OCI-LY3 (cell line): ENCODE results near the gene PPP1R15A.

Experiments used
- H2AFZ ChIP-seq: fragments of 200-600, 300-600 bp; shearing (Covaris generic); 2 replicates; pipeline ENCODE4 v1.6.0; 2014; ENCODE audit warnings: antibody characterized with exemption, low read depth, low read length
- H3K27ac ChIP-seq: fragments of 200-600, 300-600 bp; sonication (generic); 2 replicates; pipeline ENCODE4 v1.5.1; 2014; ENCODE audit warnings: mild to moderate bottlenecking, low read length, moderate library complexity, mixed read lengths
- H3K27me3 ChIP-seq: fragments of 200-600, 300-600 bp; sonication (generic); 2 replicates; pipeline ENCODE4 v1.6.1; 2014; ENCODE audit warnings: low read depth, low read length, mixed read lengths
- H3K36me3 ChIP-seq: fragments of 200-600, 300-600 bp; sonication (generic); replicated peaks from 2 replicates; pipeline ENCODE3; 2014; ENCODE audit warnings: low read depth, low read length, mixed read lengths
- H3K4me1 ChIP-seq: fragments of 300-600, 200-600 bp; sonication (generic); 2 replicates; pipeline ENCODE4 v1.6.1; 2014; ENCODE audit warnings: low read length, mixed read lengths
- H3K4me2 ChIP-seq: fragments of 200-600, 300-600 bp; sonication (generic); 2 replicates; pipeline ENCODE4 v1.6.1; 2014; ENCODE audit warnings: low read length, mixed read lengths
- H3K4me3 ChIP-seq: fragments of 300-600, 200-600 bp; sonication (generic); 2 replicates; pipeline ENCODE4 v1.5.1; 2014; ENCODE audit warnings: antibody characterized with exemption, mild to moderate bottlenecking, low read length, moderate library complexity
- H3K79me2 ChIP-seq: fragments of 300-600, 200-600 bp; shearing (Covaris generic); 2 replicates; pipeline ENCODE4 v1.6.1; 2014; ENCODE audit warnings: mild to moderate bottlenecking, low read length, mixed read lengths
- H3K9ac ChIP-seq: fragments of 300-600, 200-600 bp; shearing (Covaris generic); 2 replicates; pipeline ENCODE4 v1.6.0; 2014; ENCODE audit warnings: mild to moderate bottlenecking, low read length, moderate library complexity
- H3K9me3 ChIP-seq: fragments of 200-600, 300-600 bp; shearing (Covaris generic); 2 replicates; pipeline ENCODE4 v1.6.1; 2014; ENCODE audit warnings: low read length, mixed read lengths; ENCODE audit not compliant: insufficient read depth
- H4K20me1 ChIP-seq: fragments of 200-600, 300-600 bp; sonication (generic); 2 replicates; pipeline ENCODE4 v1.6.1; 2016; ENCODE audit warnings: low read length, mixed read lengths; ENCODE audit not compliant: insufficient read depth
- CTCF ChIP-seq: fragments of 200-600, 300-600 bp; sonication (generic); IDR thresholded peaks from 2 replicates; pipeline ENCODE4 v1.5.1; 2014; ENCODE audit warnings: antibody characterized with exemption, low read length, low read depth
- EZH2phosphoT487 ChIP-seq: fragments of 200-600 bp; shearing (Covaris generic); IDR thresholded peaks from 2 replicates; pipeline ENCODE4 v1.6.1; 2018; ENCODE audit warnings: antibody characterized with exemption, mixed run types, low read depth

PPP1R15A gene

GRCh38 chr19:48830965-48831364, 41.3 kb upstream of the PPP1R15A start:
- no peak overlapping the region for H2AFZ ChIP-seq
- H3K9me3 ChIP-seq: no peaks in the 10 kb centered on the region
- no peak for TF ChIP-seq CTCF
- TF ChIP-seq EZH2phosphoT487: no peak
- no peak overlapping the region for H3K9ac ChIP-seq
- no peak overlapping the region for H3K4me3 ChIP-seq
- no peaks in the 10 kb centered on the region for H4K20me1 ChIP-seq
- no peaks in the 10 kb centered on the region for H3K27me3 ChIP-seq
- no peak overlapping the region for H3K4me2 ChIP-seq
- no peak overlapping the region for H3K27ac ChIP-seq
- peaks cover 4% of the 10 kb centered on the region for H3K36me3 ChIP-seq
- no peaks in the 10 kb centered on the region for H3K79me2 ChIP-seq
- peaks cover 5% of the 10 kb centered on the region for H3K4me1 ChIP-seq

- Histone ChIP-seq H3K27ac (no peak overlapping the region), H3K36me3 (peaks cover 4% of the 10 kb centered on the region), H4K20me1 (no peaks in the 10 kb centered on the region), H3K9me3 (no peaks in the 10 kb centered on the region), H3K4me1 (peaks cover 14% of the 10 kb centered on the region), H3K9ac (no peak overlapping the region), H3K4me2 (no peak overlapping the region), H3K79me2 (no peaks in the 10 kb centered on the region), H3K4me3 (no peak overlapping the region), H2AFZ (no peak overlapping the region), H3K27me3 (no peaks in the 10 kb centered on the region)
- no peak for TF ChIP-seq CTCF
- TF ChIP-seq EZH2phosphoT487: no peak
Observed at GRCh38 chr19:48833049-48833448, 39.2 kb upstream of the PPP1R15A start.

- no peak overlapping the region for H3K27ac ChIP-seq
- no peak overlapping the region for H2AFZ ChIP-seq
- peaks cover 4% of the 10 kb centered on the region for H3K36me3 ChIP-seq
- H3K4me1 ChIP-seq: peaks cover 14% of the 10 kb centered on the region
- H3K79me2 ChIP-seq: no peaks in the 10 kb centered on the region
- H3K9me3 ChIP-seq: no peaks in the 10 kb centered on the region
- H3K4me3 ChIP-seq: no peak overlapping the region
- TF ChIP-seq CTCF: no peak
- TF ChIP-seq EZH2phosphoT487: no peak
- no peaks in the 10 kb centered on the region for H4K20me1 ChIP-seq
- no peak overlapping the region for H3K4me2 ChIP-seq
- H3K9ac ChIP-seq: no peak overlapping the region
- H3K27me3 ChIP-seq: no peaks in the 10 kb centered on the region
Observed at GRCh38 chr19:48833977-48834376, 38.2 kb upstream of the PPP1R15A start.

- Histone ChIP-seq H3K27ac (peak overlapping the region; percentile 59), H2AFZ (peak overlapping the region; percentile 54; the same call in 1 of the 2 replicates)
- TF ChIP-seq CTCF: peak; percentile 94
- TF ChIP-seq EZH2phosphoT487: no peak
Observed at GRCh38 chr19:48835734-48836088, 36.5 kb upstream of the PPP1R15A start.

More at GRCh38 chr19:48835734-48836088, 36.5 kb upstream of the PPP1R15A start:
- Histone ChIP-seq H3K4me3 (peak overlapping the region; percentile 77), H3K4me2 (peak overlapping the region; percentile 94), H3K79me2 (no peaks in the 10 kb centered on the region), H3K27me3 (no peaks in the 10 kb centered on the region), H4K20me1 (no peaks in the 10 kb centered on the region), H3K9me3 (no peaks in the 10 kb centered on the region), H3K9ac (peak overlapping the region; percentile 86), H3K36me3 (peaks cover 4% of the 10 kb centered on the region), H3K4me1 (peaks cover 14% of the 10 kb centered on the region)
